Skeletal muscle tissue (tissue), 4 donors: ENCODE data around the gene RNF13. TPM values are rescaled to one million over a fixed set of nuclear protein-coding genes. Genes with fewer than 3 reads are reported as not detected.

ENCODE experiments used
- H3K27ac ChIP-seq: one replicate; pipeline ENCODE4 v1.7.0; 2013; ENCODE audit warnings: mild to moderate bottlenecking, low read depth, low read length, inconsistent platforms
- H3K27me3 ChIP-seq, 3 donors: one replicate each; pipeline ENCODE4 v1.7.0; 2013; ENCODE audit warnings: low read length in 3 of 3; ENCODE audit not compliant: control insufficient read depth in 3 of 3, insufficient read depth in 3 of 3
- H3K36me3 ChIP-seq, 3 donors: one replicate each; pipeline ENCODE4 v1.7.0; 2013; ENCODE audit warnings: low read length in 3 of 3; ENCODE audit not compliant: control insufficient read depth in 3 of 3, insufficient read depth in 3 of 3
- H3K4me1 ChIP-seq, 3 donors: one replicate each; pipeline ENCODE4 v1.7.0; 2013; ENCODE audit warnings: low read length in 3 of 3, mild to moderate bottlenecking in 3 of 3; ENCODE audit not compliant: control insufficient read depth in 3 of 3, insufficient read depth in 3 of 3
- H3K4me3 ChIP-seq, 3 donors: one replicate each; pipeline ENCODE4 v1.7.0; 2013; ENCODE audit warnings: low read length in 3 of 3
- H3K9ac ChIP-seq, 3 donors: one replicate each; pipeline ENCODE4 v1.7.0; 2013; ENCODE audit warnings: low read length in 3 of 3, mild to moderate bottlenecking in 3 of 3, moderate library complexity in 2 of 3, low read depth in 1 of 3
- H3K9me3 ChIP-seq, 3 donors: one replicate each; pipeline ENCODE4 v1.7.0; 2013; ENCODE audit warnings: low read length in 3 of 3; ENCODE audit not compliant: control insufficient read depth in 3 of 3
- total RNA-seq: library from RNA; depleted of rRNA; stranded (reverse); fragments of >200 nt; gene quantifications from one replicate; pipeline ENCODE4 v1.2.3, GENCODE V29; 2014
- donor health status: Osteomylitis.

Gene RNF13
- total RNA-seq, 1 donor from 2014 or later: 98.6 TPM

- H3K9ac ChIP-seq: no peak overlapping the region
- H3K27me3 ChIP-seq: no peaks in the 10 kb centered on the region
- peaks cover 4 to 17% (median 17%) of the 10 kb centered on the region in 3 donors for H3K4me1 ChIP-seq
- H3K36me3 ChIP-seq: peaks cover 0 to 16% (median 6%) of the 10 kb centered on the region in 3 donors
- H3K9me3 ChIP-seq: no peaks in the 10 kb centered on the region
- no peak overlapping the region for H3K4me3 ChIP-seq
- H3K27ac ChIP-seq: no peak overlapping the region
Observed at GRCh38 chr3:149848688-149849087, 35.7 kb downstream of the RNF13 start.

GRCh38 chr3:149850787-149851584, 38.0 kb downstream of the RNF13 start:
- Histone ChIP-seq H3K27me3 (no peaks in the 10 kb centered on the region), H3K9ac (no peak overlapping the region), H3K4me3 (no peak overlapping the region), H3K9me3 (no peaks in the 10 kb centered on the region), H3K4me1 (peaks cover 4 to 17% (median 14%) of the 10 kb centered on the region in 3 donors), H3K36me3 (peaks cover 0 to 16% (median 14%) of the 10 kb centered on the region in 3 donors), H3K27ac (no peak overlapping the region)

GRCh38 chr3:149858911-149859310, 45.9 kb downstream of the RNF13 start:
- Histone ChIP-seq H3K9ac (no peak overlapping the region), H3K4me3 (no peak overlapping the region), H3K36me3 (peaks cover 0 to 13% (median 9%) of the 10 kb centered on the region in 3 donors), H3K9me3 (no peaks in the 10 kb centered on the region), H3K4me1 (no peaks in the 10 kb centered on the region), H3K27me3 (no peaks in the 10 kb centered on the region), H3K27ac (no peak overlapping the region)

GRCh38 chr3:149860881-149861280, 47.9 kb downstream of the RNF13 start:
- Histone ChIP-seq H3K4me1 (no peaks in the 10 kb centered on the region), H3K9me3 (no peaks in the 10 kb centered on the region), H3K36me3 (peaks cover 0 to 8% (median under 1%) of the 10 kb centered on the region in 3 donors), H3K4me3 (no peak overlapping the region), H3K9ac (no peak overlapping the region), H3K27me3 (no peaks in the 10 kb centered on the region), H3K27ac (no peak overlapping the region)

GRCh38 chr3:149867563-149867962, 54.5 kb downstream of the RNF13 start:
- Histone ChIP-seq H3K27me3 (no peaks in the 10 kb centered on the region), H3K27ac (no peak overlapping the region), H3K9ac (no peak overlapping the region), H3K36me3 (peaks cover 0 to 4% (median 0%) of the 10 kb centered on the region in 3 donors), H3K4me3 (no peak overlapping the region), H3K9me3 (no peaks in the 10 kb centered on the region), H3K4me1 (peaks cover 0 to 4% (median 0%) of the 10 kb centered on the region in 3 donors)

GRCh38 chr3:149871855-149872254, 58.8 kb downstream of the RNF13 start:
- no peak overlapping the region for H3K9ac ChIP-seq
- H3K36me3 ChIP-seq: peaks cover 0 to 6% (median 4%) of the 10 kb centered on the region in 3 donors
- peaks cover 0 to 7% (median 0%) of the 10 kb centered on the region in 3 donors for H3K4me1 ChIP-seq
- H3K27me3 ChIP-seq: no peaks in the 10 kb centered on the region
- no peaks in the 10 kb centered on the region for H3K9me3 ChIP-seq
- H3K4me3 ChIP-seq: no peak overlapping the region
- H3K27ac ChIP-seq: no peak overlapping the region

- Histone ChIP-seq H3K27ac (no peak overlapping the region), H3K4me3 (no peak overlapping the region), H3K9me3 (no peaks in the 10 kb centered on the region), H3K9ac (no peak overlapping the region), H3K4me1 (peaks cover 0 to 7% (median 0%) of the 10 kb centered on the region in 3 donors), H3K36me3 (peaks cover 0 to 6% (median 4%) of the 10 kb centered on the region in 3 donors), H3K27me3 (no peaks in the 10 kb centered on the region)
Observed at GRCh38 chr3:149872589-149872988, 59.6 kb downstream of the RNF13 start.

GRCh38 chr3:149877668-149878067, 64.7 kb downstream of the RNF13 start:
- peaks cover 0 to 2% (median 0%) of the 10 kb centered on the region in 3 donors for H3K4me1 ChIP-seq
- no peak overlapping the region for H3K4me3 ChIP-seq
- no peaks in the 10 kb centered on the region for H3K9me3 ChIP-seq
- H3K27me3 ChIP-seq: no peaks in the 10 kb centered on the region
- H3K36me3 ChIP-seq: peaks cover 0 to 6% (median 4%) of the 10 kb centered on the region in 3 donors
- H3K27ac ChIP-seq: no peak overlapping the region
- no peak overlapping the region for H3K9ac ChIP-seq

GRCh38 chr3:149879872-149880271, 66.9 kb downstream of the RNF13 start:
- no peaks in the 10 kb centered on the region for H3K4me1 ChIP-seq
- H3K27me3 ChIP-seq: no peaks in the 10 kb centered on the region
- H3K36me3 ChIP-seq: peaks cover 0 to 2% (median 0%) of the 10 kb centered on the region in 3 donors
- H3K9ac ChIP-seq: no peak overlapping the region
- no peak overlapping the region for H3K27ac ChIP-seq
- H3K9me3 ChIP-seq: peaks cover 0 to 4% (median 0%) of the 10 kb centered on the region in 3 donors
- no peak overlapping the region for H3K4me3 ChIP-seq

GRCh38 chr3:149881879-149882278, 68.9 kb downstream of the RNF13 start:
- H3K36me3 ChIP-seq: peaks cover 0 to 2% (median under 1%) of the 10 kb centered on the region in 3 donors
- H3K4me1 ChIP-seq: no peaks in the 10 kb centered on the region

More at GRCh38 chr3:149881879-149882278, 68.9 kb downstream of the RNF13 start:
- H3K27ac ChIP-seq: no peak overlapping the region
- H3K27me3 ChIP-seq: no peaks in the 10 kb centered on the region
- peaks cover 0 to 4% (median 0%) of the 10 kb centered on the region in 3 donors for H3K9me3 ChIP-seq
- H3K4me3 ChIP-seq: no peak overlapping the region
- H3K9ac ChIP-seq: no peak overlapping the region
